Measurements from ENCODE around the gene IL6. TPM values are rescaled to one million over a fixed set of nuclear protein-coding genes. Genes with fewer than 3 reads are reported as not detected.
"Not testable (repeated sequence)": the region's sequence is repeated elsewhere in the genome, so short reads cannot be mapped to it uniquely, and the experiment has no call there.

Gene IL6
- total RNA-seq, 1 experiment from 2014 or later: 22.0 TPM

GRCh38 chr7:22688084-22688483, 38.9 kb upstream of the IL6 start:
- ChIA-PET POLR2A (no interaction called here), CTCF (interaction anchor here (0.5 kb wide), 1 partner anchor 43 kb away, joined by 4 read pairs; no protein-coding TSS in a partner anchor)
- no peak overlapping the region for H3K27ac Mint-ChIP-seq (ENCODE audit: low read depth, unreplicated experiment)
- intact Hi-C loops (cut with micrococcal nuclease): no loop called here
- no peak overlapping the region for H3K4me3 Mint-ChIP-seq (ENCODE audit: unreplicated experiment)
- no peaks in the 10 kb centered on the region for H3K9me3 Mint-ChIP-seq (ENCODE audit: unreplicated experiment)
- no peaks in the 10 kb centered on the region for H3K36me3 Mint-ChIP-seq (ENCODE audit: insufficient read depth, unreplicated experiment)
- no peaks in the 10 kb centered on the region for H3K4me1 Mint-ChIP-seq (ENCODE audit: insufficient read depth, unreplicated experiment)
- TF ChIP-seq CTCF (IDR thresholded peaks at IDR 0.05; ENCODE audit: unreplicated experiment): no peak
- no TSS peak for BruUV-seq (replicated peaks)
- DNase-seq (ENCODE audit: unreplicated experiment): no peak
- H3K27me3 Mint-ChIP-seq (ENCODE audit: insufficient read depth, unreplicated experiment): no peaks in the 10 kb centered on the region

GRCh38 chr7:22688934-22689333, 38.1 kb upstream of the IL6 start:
- H3K27me3 Mint-ChIP-seq (ENCODE audit: insufficient read depth, unreplicated experiment); POLR2A ChIA-PET; DNase-seq (ENCODE audit: unreplicated experiment); H3K4me3 Mint-ChIP-seq (ENCODE audit: unreplicated experiment); H3K27ac Mint-ChIP-seq (ENCODE audit: low read depth, unreplicated experiment); H3K4me1 Mint-ChIP-seq (ENCODE audit: insufficient read depth, unreplicated experiment); intact Hi-C loops (cut with micrococcal nuclease); H3K36me3 Mint-ChIP-seq (ENCODE audit: insufficient read depth, unreplicated experiment); H3K9me3 Mint-ChIP-seq (ENCODE audit: unreplicated experiment); CTCF ChIA-PET; BruUV-seq (replicated peaks): not testable (repeated sequence)

- no peak overlapping the region for H3K4me3 Mint-ChIP-seq (ENCODE audit: unreplicated experiment)
- ChIA-PET CTCF (interaction anchor here (0.8 kb wide), 1 partner anchor 66 kb away, joined by 6 read pairs; no protein-coding TSS in a partner anchor), POLR2A (no interaction called here)
- DNase-seq (ENCODE audit: unreplicated experiment): no peak
- no peaks in the 10 kb centered on the region for H3K36me3 Mint-ChIP-seq (ENCODE audit: insufficient read depth, unreplicated experiment)
- no peaks in the 10 kb centered on the region for H3K9me3 Mint-ChIP-seq (ENCODE audit: unreplicated experiment)
- no peak for TF ChIP-seq CTCF (IDR thresholded peaks at IDR 0.05; ENCODE audit: unreplicated experiment)
- H3K27ac Mint-ChIP-seq (ENCODE audit: low read depth, unreplicated experiment): no peak overlapping the region
- intact Hi-C loops (cut with micrococcal nuclease): no loop called here
- no TSS peak for BruUV-seq (replicated peaks)
- H3K4me1 Mint-ChIP-seq (ENCODE audit: insufficient read depth, unreplicated experiment): peaks cover 18% of the 10 kb centered on the region
- no peaks in the 10 kb centered on the region for H3K27me3 Mint-ChIP-seq (ENCODE audit: insufficient read depth, unreplicated experiment)
Observed at GRCh38 chr7:22694597-22695207, 32.3 kb upstream of the IL6 start.

GRCh38 chr7:22695476-22696132, 31.4 kb upstream of the IL6 start:
- DNase-seq (ENCODE audit: unreplicated experiment): no peak
- intact Hi-C loops (cut with micrococcal nuclease): no loop called here
- TF ChIP-seq CTCF (IDR thresholded peaks at IDR 0.05; ENCODE audit: unreplicated experiment): no peak
- ChIA-PET CTCF (interaction anchor here (0.6 to 1.7 kb wide), 5 partner anchors 17 to 479 kb away, joined by 3 to 8 read pairs (median 6); partner anchors contain the start of gene IL6), POLR2A (interaction anchor here (1.4 kb wide), 1 partner anchor 21 kb away, joined by 3 read pairs; no protein-coding TSS in a partner anchor)
- no peaks in the 10 kb centered on the region for H3K27me3 Mint-ChIP-seq (ENCODE audit: insufficient read depth, unreplicated experiment)
- no peaks in the 10 kb centered on the region for H3K36me3 Mint-ChIP-seq (ENCODE audit: insufficient read depth, unreplicated experiment)
- H3K4me1 Mint-ChIP-seq (ENCODE audit: insufficient read depth, unreplicated experiment): peaks cover 18% of the 10 kb centered on the region
- no peaks in the 10 kb centered on the region for H3K9me3 Mint-ChIP-seq (ENCODE audit: unreplicated experiment)
- H3K4me3 Mint-ChIP-seq (ENCODE audit: unreplicated experiment): no peak overlapping the region
- no TSS peak for BruUV-seq (replicated peaks)
- no peak overlapping the region for H3K27ac Mint-ChIP-seq (ENCODE audit: low read depth, unreplicated experiment)

Data from MCF 10A (cell line).